Skeletal muscle cell (primary cell): ENCODE results near the gene GALNT14.

Experiments
- DNase-seq: peaks from one replicate; pipeline ENCODE4 v3.0.0-alpha.2; 2010; ENCODE audit warnings: low read depth
- H3K4me3 ChIP-seq: 2 replicates; pipeline ENCODE4 v1.5.1; 2011; ENCODE audit warnings: low read depth, mild to moderate bottlenecking, control low read depth, low read length, moderate library complexity

Gene GALNT14

DNA sequence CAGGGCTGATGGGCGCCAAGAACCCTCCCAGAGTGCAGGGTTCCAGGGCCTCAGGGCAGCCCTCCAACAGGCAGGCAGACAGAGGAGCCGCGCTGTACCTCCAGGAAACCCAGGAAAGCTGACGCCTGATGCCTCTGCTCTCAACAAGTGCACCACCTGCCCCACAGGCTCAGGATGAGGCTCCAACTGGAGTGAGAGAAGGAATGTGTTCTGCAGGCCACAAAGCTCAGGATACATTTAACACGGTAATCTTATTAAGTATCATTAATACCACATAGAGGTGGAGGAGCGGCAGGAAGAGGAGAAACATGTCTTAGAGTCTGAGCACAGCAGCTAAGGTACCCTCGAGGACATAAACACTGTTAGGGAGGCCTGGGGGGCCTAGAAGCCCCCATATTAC lies 175.1 kb downstream of the GALNT14 start:
- H3K4me3 ChIP-seq = no peak overlapping the region
- no peak for DNase-seq

DNA sequence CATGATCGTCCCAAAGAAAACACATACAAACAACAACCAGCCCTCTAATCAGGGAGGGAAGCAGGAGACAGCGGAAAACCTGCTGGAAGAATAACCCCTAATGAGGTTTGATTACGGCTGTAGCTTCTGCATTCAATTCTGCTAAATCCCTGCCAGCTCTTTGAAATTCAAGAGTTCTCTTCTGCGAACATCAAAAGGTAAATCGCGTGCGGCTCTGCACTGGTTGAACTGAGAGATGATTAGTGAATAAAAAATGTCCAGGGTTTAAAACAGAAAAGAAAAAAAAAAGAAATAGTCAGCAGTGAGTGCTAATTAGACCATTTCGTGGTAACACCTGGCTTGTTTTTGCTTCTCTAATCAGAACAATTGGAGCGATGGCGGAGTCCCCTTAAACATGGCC lies 178.0 kb downstream of the GALNT14 start:
- no peak overlapping the region for H3K4me3 ChIP-seq
- no peak for DNase-seq

DNA sequence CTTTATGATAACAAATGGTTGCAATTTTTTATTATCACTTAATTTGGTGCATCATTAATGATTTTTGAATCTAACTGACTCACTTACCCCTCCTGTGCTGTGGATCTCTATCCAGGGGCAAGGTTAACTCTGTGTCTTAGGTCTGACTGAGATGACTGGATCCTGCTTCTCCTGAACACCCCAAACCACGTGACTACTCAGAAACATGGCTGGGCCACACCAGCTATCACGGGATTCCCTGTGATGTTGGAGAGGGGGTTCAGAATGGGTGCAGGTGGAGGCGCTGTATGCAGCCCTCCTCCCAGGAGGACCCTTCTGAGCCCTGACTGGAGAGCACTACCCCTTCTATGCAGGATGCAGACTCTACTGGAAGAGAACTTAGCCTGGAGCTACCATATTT lies 178.6 kb downstream of the GALNT14 start:
- DNase-seq = no peak
- no peak overlapping the region for H3K4me3 ChIP-seq

DNA sequence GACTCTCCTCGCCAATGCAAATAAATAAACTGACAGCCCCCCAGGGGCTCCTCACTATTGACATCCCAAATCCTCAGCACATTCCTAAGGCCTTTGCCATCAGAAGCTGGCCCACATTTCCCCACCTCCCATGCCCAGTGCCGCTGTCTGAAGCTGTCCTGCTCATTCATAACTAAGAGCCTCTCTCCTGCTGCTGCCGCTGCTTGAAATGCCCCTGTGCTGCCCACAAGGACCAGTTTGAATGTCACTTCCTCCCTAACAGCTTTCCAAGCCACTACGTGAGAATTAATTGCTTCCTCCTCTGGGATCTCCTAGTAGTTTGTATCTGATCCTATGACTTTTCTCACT lies 179.3 kb downstream of the GALNT14 start:
- H3K4me3 ChIP-seq = no peak overlapping the region
- no peak for DNase-seq

DNA sequence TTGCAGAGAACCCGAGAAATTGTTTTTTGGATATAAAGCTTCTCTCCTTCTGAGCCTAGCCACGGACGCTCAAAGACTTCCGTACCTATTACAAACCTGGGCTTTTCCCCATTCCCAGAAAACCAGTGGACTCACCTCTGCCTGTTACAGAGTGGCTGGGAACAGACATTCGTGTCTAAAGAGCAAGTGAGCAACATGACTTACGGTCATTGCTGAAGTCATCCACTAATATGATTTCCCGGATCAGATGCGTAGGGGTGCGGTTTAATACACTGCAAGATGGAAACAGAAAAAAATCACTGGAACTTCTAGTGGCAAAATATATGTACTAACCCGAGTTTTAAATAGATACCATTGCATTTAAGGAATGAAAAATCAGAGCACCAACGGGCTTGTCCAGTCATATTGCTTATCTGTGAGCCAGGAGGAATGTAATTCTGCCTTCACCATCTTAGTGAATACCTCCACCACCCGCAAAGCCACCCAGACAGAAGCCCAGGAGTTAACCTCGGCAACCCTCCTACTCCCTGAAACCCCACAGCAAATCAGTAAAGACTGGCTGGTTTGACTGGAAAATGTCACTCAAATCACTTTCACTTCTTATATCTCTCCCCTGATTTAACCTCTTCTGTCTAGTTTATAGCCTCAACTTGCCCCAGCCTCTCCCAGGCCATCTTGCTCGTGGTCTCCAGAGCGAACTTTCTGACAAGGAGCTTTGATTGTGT lies 179.9 kb downstream of the GALNT14 start:
- DNase-seq = no peak
- H3K4me3 ChIP-seq = no peak overlapping the region

DNA sequence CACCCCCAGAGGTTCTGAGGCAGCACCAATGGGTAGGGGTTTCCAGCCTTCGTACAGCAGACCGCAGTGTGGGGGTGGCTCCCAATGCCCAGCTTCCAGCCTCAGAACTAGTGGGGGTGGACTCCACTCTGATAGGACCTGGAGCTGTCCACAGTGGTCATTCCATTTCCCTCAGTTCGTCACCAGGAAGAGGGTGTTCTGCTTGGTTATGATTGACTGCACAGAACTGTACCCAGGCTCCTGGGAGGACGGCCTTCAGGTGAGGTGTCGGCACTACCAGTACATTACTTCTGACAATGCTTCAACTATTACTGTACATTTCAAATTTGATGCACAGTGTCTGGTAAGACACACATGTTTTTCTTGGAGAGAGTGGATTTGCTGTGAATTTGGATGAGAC lies 180.6 kb downstream of the GALNT14 start:
- no peak for DNase-seq
- no peak overlapping the region for H3K4me3 ChIP-seq

DNA sequence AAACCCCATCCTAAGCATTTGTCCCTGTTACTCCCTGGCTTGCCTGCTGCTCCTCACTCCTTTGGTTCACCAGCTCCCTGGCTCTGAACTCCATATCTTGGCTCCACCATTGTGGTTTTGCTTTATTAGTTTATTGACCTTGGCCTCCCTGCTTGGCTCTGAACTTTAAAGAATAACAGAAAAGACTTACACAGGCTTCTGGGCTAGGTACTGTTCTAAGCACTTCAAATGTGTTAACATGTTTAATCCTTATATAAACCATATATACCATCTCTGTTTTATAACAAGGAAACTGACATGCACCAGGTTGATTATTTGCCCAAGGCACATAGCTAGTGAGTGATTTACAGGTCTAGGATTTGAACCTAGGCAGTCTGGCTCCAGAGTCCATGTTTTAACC lies 181.2 kb downstream of the GALNT14 start:
- DNase-seq = no peak
- H3K4me3 ChIP-seq = no peak overlapping the region

DNA sequence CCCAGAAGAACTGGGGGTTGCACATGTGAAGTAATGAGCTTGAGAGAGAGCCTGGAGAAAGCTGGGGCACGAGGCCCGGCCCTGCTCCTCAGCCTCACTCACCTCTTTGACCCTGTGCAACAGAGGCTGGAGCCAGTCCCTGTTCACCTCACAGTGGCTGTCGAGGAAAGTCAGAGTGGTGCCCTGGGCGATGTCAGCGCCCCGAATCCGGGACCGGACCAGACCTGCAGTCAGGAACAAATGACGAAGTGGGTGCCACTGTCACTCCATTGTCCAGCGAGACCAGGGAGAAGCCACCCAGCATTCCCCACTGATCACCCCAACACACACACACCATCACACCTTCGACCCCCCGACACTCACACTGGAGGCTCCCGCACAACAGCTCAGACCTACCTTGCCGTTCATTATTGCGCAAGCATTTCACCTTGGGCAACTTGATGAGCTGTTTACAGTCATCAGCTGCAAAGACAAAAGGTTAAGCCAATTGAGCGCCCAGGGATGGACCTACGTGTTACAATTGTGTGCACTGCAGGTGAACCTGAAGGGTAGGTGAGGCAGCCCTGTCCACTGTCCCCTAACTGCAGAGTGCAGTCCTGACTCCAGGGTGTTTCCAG lies 182.6 kb downstream of the GALNT14 start:
- H3K4me3 ChIP-seq = no peak overlapping the region
- DNase-seq = no peak

DNA sequence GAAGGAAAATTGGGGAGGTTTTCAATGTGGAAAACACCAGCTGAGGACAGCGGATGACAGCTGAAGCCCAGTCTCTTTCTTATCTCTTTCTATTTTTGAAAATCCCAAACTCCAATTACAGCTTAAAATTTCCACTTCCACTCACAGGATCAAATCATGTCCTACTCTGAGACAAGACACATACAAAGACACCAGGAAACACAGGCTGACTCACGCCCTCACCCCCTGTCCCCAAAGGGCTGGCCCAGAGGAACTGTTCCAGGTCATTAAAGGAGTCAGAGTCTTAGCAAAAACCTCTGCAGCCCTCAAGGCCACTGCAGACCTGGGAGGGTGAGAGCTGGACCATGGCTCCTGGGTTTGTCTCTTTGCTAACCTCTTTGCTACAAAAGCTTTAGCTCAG lies 187.9 kb downstream of the GALNT14 start:
- DNase-seq = no peak
- H3K4me3 ChIP-seq = no peak overlapping the region

DNA sequence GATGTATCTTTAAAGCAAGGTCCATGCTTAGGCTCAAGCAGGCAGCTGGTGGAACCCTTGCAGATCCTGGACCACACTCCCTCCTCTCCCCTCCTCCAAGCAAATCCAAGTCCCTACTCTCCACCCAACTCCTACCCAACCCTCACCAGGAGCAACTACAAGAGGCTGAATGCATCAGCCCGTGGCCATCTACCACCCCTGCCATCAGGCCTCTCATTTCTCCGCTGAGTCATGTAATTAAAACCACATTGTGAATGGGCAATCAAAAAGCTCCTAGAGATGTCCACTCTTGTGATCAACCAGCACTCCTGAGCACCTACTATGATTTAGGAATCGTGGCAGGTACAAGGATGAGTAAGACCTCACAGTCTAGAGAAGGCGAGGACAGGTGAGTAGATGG lies 188.8 kb downstream of the GALNT14 start:
- H3K4me3 ChIP-seq = no peak overlapping the region

DNA sequence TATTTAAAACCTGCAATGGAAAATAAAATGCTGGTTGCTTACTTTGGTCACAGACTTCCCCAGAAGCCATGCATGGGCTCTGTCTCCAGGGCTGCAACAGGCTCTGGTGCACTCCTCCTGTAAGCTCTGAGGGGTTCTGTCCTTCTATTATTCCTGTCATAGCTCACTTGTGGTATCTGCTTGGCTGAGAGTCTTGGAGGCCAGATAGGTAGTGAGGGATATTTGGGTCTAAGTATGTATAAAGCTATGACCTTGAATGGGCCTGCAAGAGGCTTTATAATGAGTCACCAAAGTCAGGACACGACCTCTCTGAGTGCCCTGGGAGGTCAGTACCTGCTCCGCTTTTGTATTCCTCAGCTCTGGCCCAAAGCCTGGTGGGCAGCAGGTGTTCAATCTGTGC lies 189.4 kb downstream of the GALNT14 start:
- DNase-seq = no peak

More for the DNA sequence above, 188.8 kb downstream of the GALNT14 start:
- DNase-seq = no peak

DNA sequence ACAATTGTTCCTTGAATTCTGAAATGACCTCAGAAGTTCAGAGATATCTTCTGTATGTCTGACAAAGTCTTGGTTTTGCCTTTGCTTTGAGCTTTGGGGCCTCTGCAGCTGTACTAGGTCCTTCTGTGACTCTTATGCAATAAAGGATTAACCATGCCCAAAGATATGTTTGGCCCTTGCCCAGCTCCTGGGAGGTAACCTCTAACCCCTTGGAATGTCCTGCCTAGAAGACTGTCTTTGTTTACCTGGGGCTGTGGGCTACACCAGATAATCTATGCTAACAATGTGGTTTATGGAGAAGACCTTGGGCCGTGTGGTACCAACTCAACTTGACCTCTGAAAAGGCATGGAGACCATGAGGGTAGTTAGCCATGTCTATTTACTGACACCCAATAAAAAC lies 190.1 kb downstream of the GALNT14 start:
- DNase-seq = no peak
- H3K4me3 ChIP-seq = no peak overlapping the region

More for the DNA sequence above, 189.4 kb downstream of the GALNT14 start:
- no peak overlapping the region for H3K4me3 ChIP-seq

DNA sequence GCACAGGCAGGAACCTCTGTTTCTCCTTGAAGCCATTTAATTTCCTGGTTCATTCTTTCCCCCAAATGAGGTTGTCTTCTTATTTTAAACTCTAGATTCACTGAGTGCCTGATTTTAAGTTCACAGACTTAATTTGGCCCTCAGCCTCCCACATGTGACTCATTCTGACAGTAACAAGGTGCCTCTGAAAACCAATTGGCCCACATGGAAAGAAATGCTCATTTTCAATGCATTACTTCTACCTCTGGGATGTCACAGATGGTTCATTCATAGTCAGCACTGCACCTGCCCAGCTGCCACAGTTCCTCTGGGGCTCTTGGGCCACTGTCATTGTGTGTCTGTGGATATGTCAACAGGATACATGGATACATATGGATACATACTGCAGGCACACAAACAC lies 190.6 kb downstream of the GALNT14 start:
- DNase-seq = no peak
- H3K4me3 ChIP-seq = no peak overlapping the region

DNA sequence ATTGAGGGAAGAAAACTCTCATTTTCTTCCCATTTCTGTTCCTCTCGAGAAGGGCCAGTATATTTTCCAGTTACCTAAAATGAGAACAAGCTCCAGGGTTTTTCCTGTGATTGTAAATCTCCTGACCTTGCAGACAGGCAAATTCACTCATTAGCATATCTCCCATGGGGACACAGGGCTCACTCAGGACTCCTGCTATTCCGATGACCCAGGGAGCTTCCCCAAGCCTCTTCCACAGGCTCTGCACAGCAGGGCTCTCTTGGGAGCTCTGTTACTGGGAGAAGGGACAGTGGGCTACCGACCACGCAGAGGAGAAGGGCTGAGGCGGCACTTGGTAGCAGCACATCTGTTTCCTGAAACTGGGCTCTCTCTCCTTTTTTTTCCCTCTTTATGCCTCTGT lies 195.8 kb downstream of the GALNT14 start:
- DNase-seq = no peak

DNA sequence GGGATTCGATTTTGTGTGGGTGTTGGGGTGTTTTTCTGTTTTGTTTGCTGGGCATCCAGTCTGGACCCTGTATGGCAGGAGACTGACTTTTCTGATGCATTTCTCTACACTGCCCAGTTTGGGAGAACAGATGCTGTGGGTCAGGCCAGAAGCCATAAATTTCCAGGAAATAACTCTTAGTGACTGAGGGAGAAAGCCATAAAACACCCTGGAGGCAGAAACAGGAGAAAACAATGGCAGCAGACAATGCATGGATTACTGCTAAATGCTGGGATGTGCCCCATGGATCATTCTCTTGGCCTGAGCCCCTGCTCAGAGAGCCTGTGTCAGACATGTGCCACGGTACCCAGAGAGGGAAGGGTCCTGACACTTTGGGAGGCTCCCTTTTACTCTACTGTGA lies 197.4 kb downstream of the GALNT14 start:
- no peak for DNase-seq
- no peak overlapping the region for H3K4me3 ChIP-seq

More for the DNA sequence above, 195.8 kb downstream of the GALNT14 start:
- H3K4me3 ChIP-seq = no peak overlapping the region

DNA sequence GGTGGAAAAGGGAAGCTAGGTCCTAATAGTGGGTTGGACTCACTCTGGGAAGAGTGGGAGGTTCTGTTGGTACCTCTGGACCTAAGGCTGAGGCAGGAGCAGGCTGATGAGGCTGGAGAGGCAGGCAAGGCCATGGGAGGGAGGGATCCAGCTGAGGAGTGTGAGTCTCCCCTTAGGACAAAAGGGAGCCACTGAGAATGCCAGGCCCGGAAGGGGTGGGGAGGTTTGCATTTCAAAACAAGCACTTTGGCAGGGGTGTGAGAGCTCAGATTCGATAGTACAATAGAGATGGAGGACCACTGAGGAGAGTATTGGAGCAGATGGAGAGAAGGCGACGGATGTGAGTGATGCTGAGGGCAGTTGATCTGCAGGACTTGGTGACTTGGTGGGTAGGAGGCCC lies 198.9 kb downstream of the GALNT14 start:
- no peak for DNase-seq
- no peak overlapping the region for H3K4me3 ChIP-seq

DNA sequence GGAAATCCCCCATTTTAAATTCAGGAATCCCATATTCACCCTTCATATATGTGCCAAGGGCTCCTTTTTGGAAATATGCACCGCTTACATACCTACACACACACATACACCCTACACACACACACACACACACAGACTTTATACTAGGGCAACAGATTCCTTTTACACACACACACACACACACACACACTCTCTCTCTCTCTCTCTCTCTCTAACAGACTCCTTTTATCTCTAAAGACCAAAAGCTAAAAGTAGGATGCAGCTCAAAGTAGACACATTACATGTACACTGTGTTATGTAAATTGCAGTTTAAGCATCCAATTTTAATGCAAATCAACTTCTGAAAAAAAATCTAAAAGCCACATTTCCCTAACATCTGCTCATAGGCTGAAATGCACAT lies 200.0 kb downstream of the GALNT14 start:
- DNase-seq = no peak

DNA sequence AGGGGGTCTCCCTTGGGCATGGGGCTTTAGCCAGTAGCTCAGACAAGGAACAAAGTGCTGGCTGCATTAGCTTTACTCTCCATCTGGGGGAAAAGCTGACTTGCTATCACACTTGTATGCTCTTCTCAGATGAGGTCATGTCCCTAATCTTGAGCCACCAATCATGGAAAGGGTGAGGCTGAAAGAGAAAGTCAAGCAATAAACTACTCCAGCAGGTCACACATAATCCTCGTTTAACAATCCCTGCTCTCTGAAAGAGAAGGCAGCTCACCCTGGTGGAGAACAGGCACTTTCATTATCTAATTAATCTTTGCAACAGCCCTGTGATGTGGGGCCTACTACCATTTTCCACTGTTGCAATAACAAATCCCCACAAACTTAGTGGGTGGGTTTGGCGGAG lies 201.3 kb downstream of the GALNT14 start:
- no peak for DNase-seq
- no peak overlapping the region for H3K4me3 ChIP-seq

More for the DNA sequence above, 200.0 kb downstream of the GALNT14 start:
- no peak overlapping the region for H3K4me3 ChIP-seq

DNA sequence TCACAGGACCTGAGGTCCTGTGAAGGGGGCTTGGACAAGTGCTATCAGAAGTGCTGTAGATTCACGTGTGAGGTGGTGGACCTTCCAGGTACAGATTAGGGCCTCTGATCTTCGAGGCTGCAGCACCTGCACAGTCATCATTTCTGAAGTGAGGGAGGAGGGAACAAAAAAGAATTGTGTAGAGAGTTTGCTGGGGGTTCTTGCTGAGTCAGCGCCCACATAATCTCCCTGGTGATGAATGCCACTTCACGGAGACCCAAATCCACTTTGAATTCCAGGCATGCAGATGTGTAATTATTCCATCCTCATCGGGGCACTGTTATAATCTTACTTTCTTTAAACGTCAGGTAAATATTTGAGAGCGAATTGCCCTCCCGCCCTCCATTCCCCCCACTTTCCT lies 202.4 kb downstream of the GALNT14 start:
- DNase-seq = no peak
- H3K4me3 ChIP-seq = no peak overlapping the region

DNA sequence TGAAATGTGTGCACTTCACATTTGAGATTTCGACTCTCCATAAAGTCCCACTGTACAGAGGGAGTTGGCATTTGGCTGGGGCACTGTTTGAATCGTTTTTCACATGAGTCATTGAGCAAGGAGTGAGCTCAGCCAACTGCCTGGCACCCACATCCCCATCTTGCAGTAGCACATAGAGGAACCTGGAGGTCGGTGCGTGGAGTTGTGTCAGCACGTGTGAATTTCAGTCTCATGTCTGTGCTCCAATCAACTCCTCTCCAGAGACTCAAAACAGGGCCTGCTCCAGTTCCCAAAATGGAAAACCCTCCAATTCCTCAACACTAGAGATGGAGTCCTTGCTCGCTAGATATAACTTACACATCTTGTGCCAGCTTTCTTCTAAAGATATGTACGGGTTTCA lies 204.2 kb downstream of the GALNT14 start:
- no peak overlapping the region for H3K4me3 ChIP-seq
- DNase-seq = no peak

DNA sequence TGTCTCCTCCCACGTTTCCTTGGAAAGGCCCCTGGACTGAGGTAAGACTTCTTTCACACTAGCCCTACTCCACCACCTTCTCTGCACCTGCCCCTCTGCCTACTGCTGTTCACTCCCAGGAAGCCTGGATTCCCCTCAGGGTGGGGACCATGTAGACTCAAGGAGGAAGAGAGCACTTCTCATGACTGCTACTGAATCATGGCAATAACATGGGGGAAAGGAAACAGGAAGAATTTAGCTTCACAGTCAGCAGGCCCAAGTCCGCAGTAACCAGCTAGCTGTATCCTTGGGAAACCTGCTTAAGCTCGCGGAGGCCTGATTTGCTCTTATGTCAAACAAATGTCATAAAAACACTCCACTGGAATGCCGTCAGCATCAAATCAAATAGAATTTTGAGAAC lies 204.7 kb downstream of the GALNT14 start:
- DNase-seq = no peak
- H3K4me3 ChIP-seq = no peak overlapping the region
